GM12878 (cell line): ENCODE results near the gene DEPDC1B.

Experiments used
- BACH1 ChIP-seq: fragments of 450-650 bp; IDR thresholded peaks from 2 replicates; pipeline ENCODE4 v1.6.1; 2017; ENCODE audit warnings: mild to moderate bottlenecking, borderline replicate concordance
- CEBPB ChIP-seq, 2 experiments: fragments of 150-350 bp in 1 of 2; IDR thresholded peaks; 2 replicates each; pipeline ENCODE4 v1.6.1; 2012 to 2014; ENCODE audit warnings: low read depth in 2 of 2, low read length in 2 of 2, borderline replicate concordance in 1 of 2, inconsistent platforms in 1 of 2
- EGR1 ChIP-seq, 2 experiments: IDR thresholded peaks; 1 replicate in 1 of 2; 2 replicates in 1 of 2; pipeline ENCODE4 v1.6.1; 2011 to 2012; ENCODE audit warnings: low read depth in 2 of 2, low read length in 2 of 2, borderline replicate concordance in 1 of 2, mild to moderate bottlenecking in 1 of 2, moderate library complexity in 1 of 2
- KLF5 ChIP-seq: fragments of 450-650 bp; IDR thresholded peaks from 2 replicates; pipeline ENCODE4 v1.6.1; 2014; ENCODE audit warnings: mild to moderate bottlenecking; ENCODE audit not compliant: partially characterized antibody
- PAX5 ChIP-seq: IDR thresholded peaks from 2 replicates; pipeline ENCODE4 v1.6.1; 2011; ENCODE audit warnings: low read depth, low read length, borderline replicate concordance
- POLR2A ChIP-seq: IDR thresholded peaks from 2 replicates; pipeline ENCODE4 v1.6.1; 2011; ENCODE audit warnings: low read depth, mild to moderate bottlenecking, low read length
- SMC3 ChIP-seq: IDR thresholded peaks from 2 replicates; pipeline ENCODE4 v1.6.1; 2011; ENCODE audit warnings: low read length, improper control_type of control experiment, borderline replicate concordance
- ZBED1 ChIP-seq: IDR thresholded peaks from 2 replicates; pipeline ENCODE4 v1.6.1; 2016; ENCODE audit warnings: borderline replicate concordance
- TF ChIP-seq, protein P1 (sequence below): fragments of 450-650 bp; IDR thresholded peaks from 2 replicates; pipeline ENCODE4 v1.6.1; 2018; ENCODE audit warnings: borderline replicate concordance, mild to moderate bottlenecking; ENCODE audit not compliant: partially characterized antibody
- TF ChIP-seq, protein P2 (sequence below): IDR thresholded peaks from 2 replicates; pipeline ENCODE4 v1.6.1; 2012; ENCODE audit warnings: low read length, inconsistent platforms
- TF ChIP-seq, protein P3 (sequence below), 3 experiments: IDR thresholded peaks in 2 of 3; conservative IDR thresholded peaks in 1 of 3; 2 replicates each; pipeline ENCODE4 v1.5.1; 2011; ENCODE audit warnings: low read depth in 3 of 3, low read length in 3 of 3, mild to moderate bottlenecking in 3 of 3, control low read depth in 2 of 3, moderate library complexity in 2 of 3, inconsistent platforms in 1 of 3, mixed read lengths in 1 of 3; ENCODE audit not compliant: control insufficient read depth in 2 of 3, insufficient read depth in 1 of 3; ENCODE audit errors: extremely low read depth in 1 of 3
- TF ChIP-seq, protein P4 (sequence below): IDR thresholded peaks from 2 replicates; pipeline ENCODE4 v1.6.1; 2011; ENCODE audit warnings: low read depth, mild to moderate bottlenecking, low read length, moderate library complexity, borderline replicate concordance; ENCODE audit errors: extremely low read depth
- TF ChIP-seq, protein P5 (sequence below): IDR thresholded peaks from 2 replicates; pipeline ENCODE4 v1.6.1; 2012; ENCODE audit warnings: mild to moderate bottlenecking, low read depth, low read length

DNA sequence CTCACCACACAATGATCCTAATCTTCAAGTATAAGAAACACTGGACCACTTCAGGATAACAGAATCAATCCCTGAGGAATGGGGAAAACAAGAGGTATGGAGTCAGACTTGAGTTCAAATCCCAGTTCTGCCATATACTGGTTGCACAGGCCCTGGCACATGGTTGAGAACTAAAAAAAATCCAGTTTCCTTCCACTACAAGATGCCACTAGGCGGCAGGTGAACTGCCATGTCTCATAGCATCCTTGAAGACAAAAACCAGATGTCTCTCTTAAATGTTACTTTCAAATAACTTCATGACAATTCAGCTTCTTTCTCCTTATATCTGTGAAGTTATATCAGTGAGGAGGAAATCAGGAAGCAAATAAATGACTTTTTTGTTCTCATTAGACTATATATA lies 11.0 kb downstream of the DEPDC1B start:
- TF ChIP-seq, protein P1, sequence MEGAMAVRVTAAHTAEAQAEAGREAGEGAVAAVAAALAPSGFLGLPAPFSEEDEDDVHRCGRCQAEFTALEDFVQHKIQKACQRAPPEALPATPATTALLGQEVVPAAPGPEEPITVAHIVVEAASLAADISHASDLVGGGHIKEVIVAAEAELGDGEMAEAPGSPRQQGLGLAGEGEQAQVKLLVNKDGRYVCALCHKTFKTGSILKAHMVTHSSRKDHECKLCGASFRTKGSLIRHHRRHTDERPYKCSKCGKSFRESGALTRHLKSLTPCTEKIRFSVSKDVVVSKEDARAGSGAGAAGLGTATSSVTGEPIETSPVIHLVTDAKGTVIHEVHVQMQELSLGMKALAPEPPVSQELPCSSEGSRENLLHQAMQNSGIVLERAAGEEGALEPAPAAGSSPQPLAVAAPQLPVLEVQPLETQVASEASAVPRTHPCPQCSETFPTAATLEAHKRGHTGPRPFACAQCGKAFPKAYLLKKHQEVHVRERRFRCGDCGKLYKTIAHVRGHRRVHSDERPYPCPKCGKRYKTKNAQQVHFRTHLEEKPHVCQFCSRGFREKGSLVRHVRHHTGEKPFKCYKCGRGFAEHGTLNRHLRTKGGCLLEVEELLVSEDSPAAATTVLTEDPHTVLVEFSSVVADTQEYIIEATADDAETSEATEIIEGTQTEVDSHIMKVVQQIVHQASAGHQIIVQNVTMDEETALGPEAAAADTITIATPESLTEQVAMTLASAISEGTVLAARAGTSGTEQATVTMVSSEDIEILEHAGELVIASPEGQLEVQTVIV = no peak
- no peak for TF ChIP-seq ZBED1
- TF ChIP-seq, protein P2, sequence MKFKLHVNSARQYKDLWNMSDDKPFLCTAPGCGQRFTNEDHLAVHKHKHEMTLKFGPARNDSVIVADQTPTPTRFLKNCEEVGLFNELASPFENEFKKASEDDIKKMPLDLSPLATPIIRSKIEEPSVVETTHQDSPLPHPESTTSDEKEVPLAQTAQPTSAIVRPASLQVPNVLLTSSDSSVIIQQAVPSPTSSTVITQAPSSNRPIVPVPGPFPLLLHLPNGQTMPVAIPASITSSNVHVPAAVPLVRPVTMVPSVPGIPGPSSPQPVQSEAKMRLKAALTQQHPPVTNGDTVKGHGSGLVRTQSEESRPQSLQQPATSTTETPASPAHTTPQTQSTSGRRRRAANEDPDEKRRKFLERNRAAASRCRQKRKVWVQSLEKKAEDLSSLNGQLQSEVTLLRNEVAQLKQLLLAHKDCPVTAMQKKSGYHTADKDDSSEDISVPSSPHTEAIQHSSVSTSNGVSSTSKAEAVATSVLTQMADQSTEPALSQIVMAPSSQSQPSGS = no peak
- no peak for TF ChIP-seq BACH1
- no peak for TF ChIP-seq PAX5
- TF ChIP-seq, protein P3, sequence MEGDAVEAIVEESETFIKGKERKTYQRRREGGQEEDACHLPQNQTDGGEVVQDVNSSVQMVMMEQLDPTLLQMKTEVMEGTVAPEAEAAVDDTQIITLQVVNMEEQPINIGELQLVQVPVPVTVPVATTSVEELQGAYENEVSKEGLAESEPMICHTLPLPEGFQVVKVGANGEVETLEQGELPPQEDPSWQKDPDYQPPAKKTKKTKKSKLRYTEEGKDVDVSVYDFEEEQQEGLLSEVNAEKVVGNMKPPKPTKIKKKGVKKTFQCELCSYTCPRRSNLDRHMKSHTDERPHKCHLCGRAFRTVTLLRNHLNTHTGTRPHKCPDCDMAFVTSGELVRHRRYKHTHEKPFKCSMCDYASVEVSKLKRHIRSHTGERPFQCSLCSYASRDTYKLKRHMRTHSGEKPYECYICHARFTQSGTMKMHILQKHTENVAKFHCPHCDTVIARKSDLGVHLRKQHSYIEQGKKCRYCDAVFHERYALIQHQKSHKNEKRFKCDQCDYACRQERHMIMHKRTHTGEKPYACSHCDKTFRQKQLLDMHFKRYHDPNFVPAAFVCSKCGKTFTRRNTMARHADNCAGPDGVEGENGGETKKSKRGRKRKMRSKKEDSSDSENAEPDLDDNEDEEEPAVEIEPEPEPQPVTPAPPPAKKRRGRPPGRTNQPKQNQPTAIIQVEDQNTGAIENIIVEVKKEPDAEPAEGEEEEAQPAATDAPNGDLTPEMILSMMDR (IDR thresholded peaks at IDR 0.05 in 2 of 3, conservative IDR thresholded peaks at IDR 0.05 in 1 of 3; ENCODE audit: control insufficient read depth in 2 of 3, extremely low read depth in 1 of 3, insufficient read depth in 1 of 3, low read depth in 3 of 3, low read length in 3 of 3) = no peak
- TF ChIP-seq CEBPB (IDR thresholded peaks at IDR 0.05; ENCODE audit: borderline replicate concordance in 1 of 2, low read depth in 2 of 2, low read length in 2 of 2) = no peak
- TF ChIP-seq KLF5 = no peak
- TF ChIP-seq SMC3 = no peak
- TF ChIP-seq EGR1 (IDR thresholded peaks at IDR 0.05; ENCODE audit: borderline replicate concordance in 1 of 2, low read depth in 2 of 2, low read length in 2 of 2) = no peak
- TF ChIP-seq, protein P4, sequence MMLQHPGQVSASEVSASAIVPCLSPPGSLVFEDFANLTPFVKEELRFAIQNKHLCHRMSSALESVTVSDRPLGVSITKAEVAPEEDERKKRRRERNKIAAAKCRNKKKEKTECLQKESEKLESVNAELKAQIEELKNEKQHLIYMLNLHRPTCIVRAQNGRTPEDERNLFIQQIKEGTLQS = no peak
- no peak for TF ChIP-seq POLR2A
- TF ChIP-seq, protein P5, sequence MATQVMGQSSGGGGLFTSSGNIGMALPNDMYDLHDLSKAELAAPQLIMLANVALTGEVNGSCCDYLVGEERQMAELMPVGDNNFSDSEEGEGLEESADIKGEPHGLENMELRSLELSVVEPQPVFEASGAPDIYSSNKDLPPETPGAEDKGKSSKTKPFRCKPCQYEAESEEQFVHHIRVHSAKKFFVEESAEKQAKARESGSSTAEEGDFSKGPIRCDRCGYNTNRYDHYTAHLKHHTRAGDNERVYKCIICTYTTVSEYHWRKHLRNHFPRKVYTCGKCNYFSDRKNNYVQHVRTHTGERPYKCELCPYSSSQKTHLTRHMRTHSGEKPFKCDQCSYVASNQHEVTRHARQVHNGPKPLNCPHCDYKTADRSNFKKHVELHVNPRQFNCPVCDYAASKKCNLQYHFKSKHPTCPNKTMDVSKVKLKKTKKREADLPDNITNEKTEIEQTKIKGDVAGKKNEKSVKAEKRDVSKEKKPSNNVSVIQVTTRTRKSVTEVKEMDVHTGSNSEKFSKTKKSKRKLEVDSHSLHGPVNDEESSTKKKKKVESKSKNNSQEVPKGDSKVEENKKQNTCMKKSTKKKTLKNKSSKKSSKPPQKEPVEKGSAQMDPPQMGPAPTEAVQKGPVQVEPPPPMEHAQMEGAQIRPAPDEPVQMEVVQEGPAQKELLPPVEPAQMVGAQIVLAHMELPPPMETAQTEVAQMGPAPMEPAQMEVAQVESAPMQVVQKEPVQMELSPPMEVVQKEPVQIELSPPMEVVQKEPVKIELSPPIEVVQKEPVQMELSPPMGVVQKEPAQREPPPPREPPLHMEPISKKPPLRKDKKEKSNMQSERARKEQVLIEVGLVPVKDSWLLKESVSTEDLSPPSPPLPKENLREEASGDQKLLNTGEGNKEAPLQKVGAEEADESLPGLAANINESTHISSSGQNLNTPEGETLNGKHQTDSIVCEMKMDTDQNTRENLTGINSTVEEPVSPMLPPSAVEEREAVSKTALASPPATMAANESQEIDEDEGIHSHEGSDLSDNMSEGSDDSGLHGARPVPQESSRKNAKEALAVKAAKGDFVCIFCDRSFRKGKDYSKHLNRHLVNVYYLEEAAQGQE = no peak
